ENCODE results near the gene RNASE4. TPM values are rescaled to one million over a fixed set of nuclear protein-coding genes. Genes with fewer than 3 reads are reported as not detected.
A peak's percentile ranks its signal among the peaks of the same experiment; 100 is the strongest.

RNASE4 gene
- total and polyA plus RNA-seq, 10 of the 15 experiments (the other 5 are each of a cell fraction or from before 2014, with no cell fraction given) = 0.87 to 2.6 (median 1.3) TPM

DNA sequence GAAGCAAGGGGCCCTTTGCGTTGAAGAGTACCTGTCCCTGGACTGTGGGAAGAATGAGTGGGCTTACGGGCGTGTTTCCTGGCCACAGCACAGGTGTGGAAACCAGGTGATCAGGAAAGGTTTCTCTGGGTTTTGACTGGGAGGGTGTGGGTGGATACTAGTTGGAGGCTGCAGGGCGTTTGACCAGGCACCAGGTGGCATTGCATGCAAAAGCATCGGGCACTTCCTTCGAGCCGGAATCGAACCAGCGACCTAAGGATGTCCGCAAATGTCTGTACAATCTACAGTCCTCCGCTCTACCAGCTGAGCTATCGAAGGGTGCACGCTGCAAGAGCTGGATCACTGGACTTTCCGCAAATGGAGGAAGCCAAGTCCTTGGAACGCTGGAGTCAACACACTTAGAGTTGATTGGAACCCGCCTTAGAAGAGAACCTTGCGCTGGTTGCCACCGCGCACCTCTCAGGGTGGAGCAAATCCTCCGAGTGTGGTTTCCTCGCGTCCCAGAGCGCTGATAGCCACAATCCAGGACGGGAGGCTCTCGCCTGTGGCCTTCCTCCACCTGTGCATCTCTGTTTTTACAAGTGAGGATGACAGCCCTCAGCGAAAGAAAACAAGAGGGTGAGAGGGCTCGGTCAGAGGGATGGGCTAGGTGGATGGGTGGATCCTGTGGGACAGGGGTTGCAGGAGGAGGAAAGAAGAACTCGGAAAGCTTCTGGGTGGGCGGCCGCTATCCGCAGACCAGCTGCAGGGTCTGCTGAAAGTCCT is 21.2 kb upstream of the RNASE4 start:
- Histone ChIP-seq H3K27me3 (replicated peaks in 1 of 2; ENCODE audit: control insufficient read depth in 2 of 2, insufficient read depth in 2 of 2, low read length in 1 of 2) (no peaks in the 10 kb centered on the region), H3K27ac (ENCODE audit: control insufficient read depth, insufficient read depth) (peak overlapping the region; percentile 20; the same call in 1 of the 2 replicates), H3K9ac (ENCODE audit: control insufficient read depth, insufficient read depth, low read length) (peak overlapping the region; percentile 45; the same call in 1 of the 2 replicates), H2AFZ (ENCODE audit: control insufficient read depth, low read depth, low read length) (peak overlapping the region; percentile 40), H3K4me3 (peak overlapping the region; percentile 83), H3K79me2 (ENCODE audit: control insufficient read depth, insufficient read depth, low read length) (peaks cover 24% of the 10 kb centered on the region), H3K4me2 (ENCODE audit: control insufficient read depth, insufficient read depth) (peak overlapping the region; percentile 92), H3K9me3 (replicated peaks; ENCODE audit: control insufficient read depth, insufficient read depth, low read length) (no peaks in the 10 kb centered on the region), H3K36me3 (ENCODE audit: control insufficient read depth in 2 of 2, insufficient read depth in 2 of 2, low read length in 1 of 2) (no peaks in the 10 kb centered on the region), H4K20me1 (ENCODE audit: control insufficient read depth, insufficient read depth) (no peaks in the 10 kb centered on the region), H3K4me1 (ENCODE audit: control insufficient read depth, insufficient read depth, low read length) (peaks cover 20% of the 10 kb centered on the region)
- WGBS (ENCODE audit: insufficient coverage, insufficient replicate concordance, low lambda C conversion rate, missing lambda C conversion rate) = under 1% methylated on average over 31 of the region's 31 CpGs
- ChIA-PET CTCF (interaction anchor here (0.7 to 11.5 kb wide), 8 partner anchors 12 to 335 kb away, joined by 3 to 214 read pairs (median 8); partner anchors contain the start of genes ANG and RNASE4), SMC1A (ENCODE audit: uncharacterized antibody, unreplicated experiment) (interaction anchor here (0.6 to 4.2 kb wide), 11 partner anchors 8 to 336 kb away, joined by 3 to 150 read pairs (median 4); partner anchors contain the start of genes ANG and RNASE4), POLR2A (interaction anchor here (0.7 to 4.2 kb wide), 3 partner anchors 18 to 53 kb away, joined by 3 to 59 read pairs (median 4); no protein-coding TSS in a partner anchor), RAD21 (ENCODE audit: unreplicated experiment) (interaction anchor here (0.6 to 4.5 kb wide), 9 partner anchors 13 to 333 kb away, joined by 3 to 156 read pairs (median 6); partner anchors contain the start of genes ANG and RNASE4)
- DNase-seq (ENCODE audit: low read depth, low spot score) = peak; percentile 88
- peak; percentile 81 for FAIRE-seq
- peak; percentile 73 for ATAC-seq
- intact Hi-C loops (cut with micrococcal nuclease; ENCODE audit: unreplicated experiment) = loop anchor here (1.0 to 5.0 kb wide), 4 partner anchors 18 to 51 kb away; no protein-coding TSS in a partner anchor
- no TSS peak for BruUV-seq (replicated peaks)
- in situ Hi-C loops (cut with MboI) = no loop called here
- no peak for TF ChIP-seq CHD1 (IDR thresholded peaks at IDR 0.05; ENCODE audit: low read depth, low read length)
- TF ChIP-seq POLR2AphosphoS5 (IDR thresholded peaks at IDR 0.05; ENCODE audit: low read length) = peak; percentile 53; the same call in 1 of the 2 replicates
- TF ChIP-seq NFYA (IDR thresholded peaks at IDR 0.05; ENCODE audit: borderline replicate concordance, low read depth, low read length) = no peak
- TF ChIP-seq SP1 (IDR thresholded peaks at IDR 0.05; ENCODE audit: low read depth, low read length) = no peak
- TF ChIP-seq EZH2 (IDR thresholded peaks at IDR 0.05; ENCODE audit: borderline replicate concordance, control insufficient read depth, low read depth, low read length) = no peak
- TF ChIP-seq CBFB (IDR thresholded peaks at IDR 0.05; ENCODE audit: low read depth) = no peak
- no peak for TF ChIP-seq TCF7 (IDR thresholded peaks at IDR 0.05; ENCODE audit: borderline replicate concordance)
- no peak for TF ChIP-seq PAX8 (IDR thresholded peaks at IDR 0.05)
- TF ChIP-seq SIN3A (IDR thresholded peaks at IDR 0.05; ENCODE audit: low read depth, low read length) = no peak
- no peak for TF ChIP-seq ZBED1 (IDR thresholded peaks at IDR 0.05; ENCODE audit: borderline replicate concordance)
- peak; percentile 62; the same call in 1 of the 2 replicates for TF ChIP-seq IRF4 (IDR thresholded peaks at IDR 0.05; ENCODE audit: low read depth, low read length)
- no peak for TF ChIP-seq RBBP5 (conservative IDR thresholded peaks at IDR 0.05)
- TF ChIP-seq, protein P1, sequence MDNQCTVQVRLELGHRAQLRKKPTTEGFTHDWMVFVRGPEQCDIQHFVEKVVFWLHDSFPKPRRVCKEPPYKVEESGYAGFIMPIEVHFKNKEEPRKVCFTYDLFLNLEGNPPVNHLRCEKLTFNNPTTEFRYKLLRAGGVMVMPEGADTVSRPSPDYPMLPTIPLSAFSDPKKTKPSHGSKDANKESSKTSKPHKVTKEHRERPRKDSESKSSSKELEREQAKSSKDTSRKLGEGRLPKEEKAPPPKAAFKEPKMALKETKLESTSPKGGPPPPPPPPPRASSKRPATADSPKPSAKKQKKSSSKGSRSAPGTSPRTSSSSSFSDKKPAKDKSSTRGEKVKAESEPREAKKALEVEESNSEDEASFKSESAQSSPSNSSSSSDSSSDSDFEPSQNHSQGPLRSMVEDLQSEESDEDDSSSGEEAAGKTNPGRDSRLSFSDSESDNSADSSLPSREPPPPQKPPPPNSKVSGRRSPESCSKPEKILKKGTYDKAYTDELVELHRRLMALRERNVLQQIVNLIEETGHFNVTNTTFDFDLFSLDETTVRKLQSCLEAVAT (IDR thresholded peaks at IDR 0.05) = no peak
- peak; percentile 84 for TF ChIP-seq ZSCAN29 (IDR thresholded peaks at IDR 0.05)
- TF ChIP-seq EGR1 (IDR thresholded peaks at IDR 0.05; ENCODE audit: borderline replicate concordance in 1 of 2, low read depth in 2 of 2, low read length in 2 of 2) = peak in 1 of 2 experiments; percentile 44; a peak in 1 of 3 replicates
- peak; percentile 97 for TF ChIP-seq ZNF24 (IDR thresholded peaks at IDR 0.05)
- TF ChIP-seq ZNF217 (IDR thresholded peaks at IDR 0.05) = peak; percentile 64; the same call in 1 of the 2 replicates
- TF ChIP-seq, protein P2, sequence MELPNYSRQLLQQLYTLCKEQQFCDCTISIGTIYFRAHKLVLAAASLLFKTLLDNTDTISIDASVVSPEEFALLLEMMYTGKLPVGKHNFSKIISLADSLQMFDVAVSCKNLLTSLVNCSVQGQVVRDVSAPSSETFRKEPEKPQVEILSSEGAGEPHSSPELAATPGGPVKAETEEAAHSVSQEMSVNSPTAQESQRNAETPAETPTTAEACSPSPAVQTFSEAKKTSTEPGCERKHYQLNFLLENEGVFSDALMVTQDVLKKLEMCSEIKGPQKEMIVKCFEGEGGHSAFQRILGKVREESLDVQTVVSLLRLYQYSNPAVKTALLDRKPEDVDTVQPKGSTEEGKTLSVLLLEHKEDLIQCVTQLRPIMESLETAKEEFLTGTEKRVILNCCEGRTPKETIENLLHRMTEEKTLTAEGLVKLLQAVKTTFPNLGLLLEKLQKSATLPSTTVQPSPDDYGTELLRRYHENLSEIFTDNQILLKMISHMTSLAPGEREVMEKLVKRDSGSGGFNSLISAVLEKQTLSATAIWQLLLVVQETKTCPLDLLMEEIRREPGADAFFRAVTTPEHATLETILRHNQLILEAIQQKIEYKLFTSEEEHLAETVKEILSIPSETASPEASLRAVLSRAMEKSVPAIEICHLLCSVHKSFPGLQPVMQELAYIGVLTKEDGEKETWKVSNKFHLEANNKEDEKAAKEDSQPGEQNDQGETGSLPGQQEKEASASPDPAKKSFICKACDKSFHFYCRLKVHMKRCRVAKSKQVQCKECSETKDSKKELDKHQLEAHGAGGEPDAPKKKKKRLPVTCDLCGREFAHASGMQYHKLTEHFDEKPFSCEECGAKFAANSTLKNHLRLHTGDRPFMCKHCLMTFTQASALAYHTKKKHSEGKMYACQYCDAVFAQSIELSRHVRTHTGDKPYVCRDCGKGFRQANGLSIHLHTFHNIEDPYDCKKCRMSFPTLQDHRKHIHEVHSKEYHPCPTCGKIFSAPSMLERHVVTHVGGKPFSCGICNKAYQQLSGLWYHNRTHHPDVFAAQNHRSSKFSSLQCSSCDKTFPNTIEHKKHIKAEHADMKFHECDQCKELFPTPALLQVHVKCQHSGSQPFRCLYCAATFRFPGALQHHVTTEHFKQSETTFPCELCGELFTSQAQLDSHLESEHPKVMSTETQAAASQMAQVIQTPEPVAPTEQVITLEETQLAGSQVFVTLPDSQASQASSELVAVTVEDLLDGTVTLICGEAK (IDR thresholded peaks at IDR 0.05; ENCODE audit: borderline replicate concordance) = no peak; the same call in 1 of the 2 replicates
- no peak for TF ChIP-seq JUNB (IDR thresholded peaks at IDR 0.05)
- TF ChIP-seq SIX5 (IDR thresholded peaks at IDR 0.05; ENCODE audit: low read depth, low read length, severe bottlenecking) = no peak

All from GM12878 (cell line).